HG03439 (cell line): ENCODE data around the gene WDR54.
A peak's percentile ranks its signal among the peaks of the same experiment; 100 is the strongest.
"Not testable (repeated sequence)": the region's sequence is repeated elsewhere in the genome, so short reads cannot be mapped to it uniquely, and the experiment has no call there.

Experiments
- ATAC-seq: cut with Tn5 transposase; IDR thresholded peaks from one replicate; pipeline ENCODE4 v1.9.1; 2021; ENCODE audit warnings: mild to moderate bottlenecking, moderate library complexity; ENCODE audit not compliant: unreplicated experiment

The WDR54 gene

DNA sequence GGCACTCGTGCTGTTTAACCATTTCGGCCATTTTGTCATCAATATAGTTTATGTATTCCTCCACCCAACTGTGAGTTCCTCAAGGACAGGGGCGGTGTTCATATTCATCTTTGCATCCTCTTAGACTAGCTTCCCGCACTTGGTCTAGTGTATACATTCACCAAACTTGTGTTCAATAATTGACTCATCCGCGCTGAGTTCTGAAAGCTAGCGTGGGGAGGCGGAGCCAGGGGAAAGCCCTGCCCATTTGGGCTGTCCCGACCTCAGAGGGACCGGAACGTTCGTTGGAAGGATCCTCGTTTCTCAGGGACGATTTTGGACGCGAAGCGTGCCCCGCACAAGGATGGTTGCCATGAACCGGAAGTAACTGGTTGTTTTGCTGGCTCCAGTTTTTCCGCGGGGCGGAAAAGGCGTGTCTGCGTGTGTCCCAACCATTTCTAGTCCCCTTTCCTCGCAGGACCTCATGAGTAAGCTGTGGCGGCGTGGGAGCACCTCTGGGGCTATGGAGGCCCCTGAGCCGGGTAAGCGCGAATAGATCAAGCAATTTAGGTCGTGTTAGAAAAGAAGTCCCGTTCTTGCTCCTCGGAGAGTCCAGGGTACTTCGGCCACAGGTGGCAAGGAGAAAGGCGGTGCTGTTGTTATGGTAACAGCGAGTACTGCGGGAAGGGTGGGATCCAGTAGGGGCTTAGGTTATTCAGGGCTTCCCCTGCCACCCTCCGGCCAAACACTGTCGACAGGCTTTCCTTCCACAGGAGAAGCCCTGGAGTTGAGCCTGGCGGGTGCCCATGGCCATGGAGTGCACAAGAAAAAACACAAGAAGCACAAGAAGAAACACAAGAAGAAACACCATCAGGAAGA, 33.4 kb downstream of the WDR54 start, which contains the start of gene INO80B:
Gene INO80B (plus strand): TSS at position 434 of the 858 bp plus-strand sequence. CDS start 30 bp downstream, at position 464.
- ATAC-seq, result peak; percentile 41

DNA sequence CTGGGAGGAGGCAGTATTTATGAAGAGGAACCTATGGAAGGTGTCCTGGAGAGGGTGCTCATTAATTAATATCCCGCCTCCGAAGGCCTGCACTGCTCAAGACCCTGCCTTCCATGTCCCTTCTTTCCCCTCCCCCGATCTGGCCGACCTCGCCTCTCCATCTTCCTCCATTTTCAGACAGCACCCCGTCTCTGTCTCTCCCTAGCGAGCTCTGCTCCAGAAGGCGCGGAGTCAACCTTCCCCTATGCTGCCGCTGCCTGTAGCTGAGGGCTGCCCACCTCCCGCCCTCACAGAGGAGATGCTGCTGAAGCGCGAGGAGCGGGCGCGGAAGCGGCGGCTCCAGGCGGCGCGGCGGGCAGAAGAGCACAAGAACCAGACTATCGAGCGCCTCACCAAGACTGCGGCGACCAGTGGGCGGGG, 35.6 kb downstream of the WDR54 start:
- no peak for ATAC-seq

DNA sequence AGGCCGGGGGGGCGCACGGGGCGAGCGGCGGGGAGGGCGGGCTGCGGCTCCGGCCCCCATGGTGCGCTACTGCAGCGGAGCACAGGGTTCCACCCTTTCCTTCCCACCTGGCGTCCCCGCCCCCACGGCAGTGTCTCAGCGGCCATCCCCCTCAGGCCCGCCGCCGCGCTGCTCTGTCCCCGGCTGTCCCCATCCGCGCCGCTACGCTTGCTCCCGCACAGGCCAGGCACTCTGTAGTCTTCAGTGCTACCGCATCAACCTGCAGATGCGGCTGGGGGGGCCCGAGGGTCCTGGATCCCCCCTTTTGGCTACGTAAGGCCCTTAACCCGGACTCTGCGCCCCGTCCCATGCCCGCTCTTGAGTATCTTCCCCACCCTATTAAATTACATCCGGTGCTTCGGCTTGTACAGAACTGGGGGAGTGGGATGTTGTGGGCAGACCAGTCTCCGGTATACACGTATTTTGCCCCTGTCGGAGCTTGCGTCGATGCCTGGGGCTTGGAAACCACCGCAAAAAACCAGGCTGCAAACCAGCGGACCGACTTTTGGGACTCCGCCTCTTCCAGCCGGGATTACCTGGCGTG, 36.1 kb downstream of the WDR54 start:
- peak; percentile 29 for ATAC-seq

DNA sequence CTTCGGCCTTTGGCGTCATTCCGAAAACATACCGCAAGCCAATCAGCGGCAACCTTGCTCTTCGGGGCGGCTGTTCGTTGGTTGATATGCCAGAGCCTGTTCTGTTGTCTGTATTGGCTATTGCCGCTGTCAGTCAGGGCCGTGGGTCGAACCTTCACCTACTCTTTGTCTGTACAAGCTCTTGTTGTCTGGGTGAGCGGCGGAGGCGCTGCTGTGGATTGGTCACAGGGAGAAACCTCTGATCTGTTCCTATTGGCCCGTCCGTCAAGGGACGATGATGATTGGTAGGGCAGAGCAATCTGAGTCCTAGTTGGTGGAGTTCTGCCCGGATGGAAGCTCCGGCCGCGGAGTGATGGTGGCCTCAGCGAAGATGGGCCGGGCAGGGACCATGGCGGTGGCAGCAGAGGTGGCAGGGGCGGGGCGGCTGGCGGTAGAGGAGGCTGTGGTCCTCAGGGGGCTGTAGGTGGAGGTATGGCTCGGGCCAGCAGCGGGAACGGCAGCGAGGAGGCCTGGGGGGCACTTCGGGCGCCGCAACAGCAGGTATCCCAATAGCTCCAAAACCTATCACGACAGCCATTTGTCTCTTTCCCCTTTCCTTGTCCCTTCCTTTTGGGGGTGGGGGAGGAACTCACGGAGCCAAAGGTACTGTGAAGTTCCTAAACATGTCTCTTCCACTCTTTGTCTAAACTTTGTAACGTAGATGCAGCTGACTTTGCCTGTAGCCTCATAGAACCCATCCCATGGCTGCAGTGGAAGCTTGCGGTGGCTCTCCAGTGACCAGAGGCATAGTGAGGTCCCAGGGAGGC, 36.8 kb downstream of the WDR54 start, which contains the start of gene WBP1:
Gene WBP1 (plus strand): TSS at position 307 of the 806 bp plus-strand sequence. CDS start 165 bp downstream, at position 472.
- ATAC-seq, result peak; percentile 85

DNA sequence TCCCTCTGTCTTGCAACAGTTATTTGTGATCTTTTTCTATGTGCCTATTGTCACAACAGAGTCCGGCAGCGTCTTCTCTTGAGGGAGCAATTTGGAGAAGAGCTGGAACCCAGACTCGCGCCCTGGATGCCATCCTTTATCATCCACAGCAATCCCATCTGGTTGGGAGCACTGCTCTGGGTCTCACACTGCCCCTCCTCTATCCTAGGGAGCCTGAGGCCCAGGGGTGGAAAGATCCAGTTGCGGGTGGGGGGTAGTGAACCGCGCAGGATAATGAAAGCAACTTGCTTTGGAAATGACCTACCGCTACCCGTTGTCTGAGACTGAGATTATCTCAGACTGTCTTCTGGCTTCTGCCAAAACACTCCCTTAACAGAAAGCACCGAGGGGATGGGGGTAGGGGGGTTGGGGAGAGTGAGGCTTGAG, 37.4 kb downstream of the WDR54 start:
- no peak for ATAC-seq

DNA sequence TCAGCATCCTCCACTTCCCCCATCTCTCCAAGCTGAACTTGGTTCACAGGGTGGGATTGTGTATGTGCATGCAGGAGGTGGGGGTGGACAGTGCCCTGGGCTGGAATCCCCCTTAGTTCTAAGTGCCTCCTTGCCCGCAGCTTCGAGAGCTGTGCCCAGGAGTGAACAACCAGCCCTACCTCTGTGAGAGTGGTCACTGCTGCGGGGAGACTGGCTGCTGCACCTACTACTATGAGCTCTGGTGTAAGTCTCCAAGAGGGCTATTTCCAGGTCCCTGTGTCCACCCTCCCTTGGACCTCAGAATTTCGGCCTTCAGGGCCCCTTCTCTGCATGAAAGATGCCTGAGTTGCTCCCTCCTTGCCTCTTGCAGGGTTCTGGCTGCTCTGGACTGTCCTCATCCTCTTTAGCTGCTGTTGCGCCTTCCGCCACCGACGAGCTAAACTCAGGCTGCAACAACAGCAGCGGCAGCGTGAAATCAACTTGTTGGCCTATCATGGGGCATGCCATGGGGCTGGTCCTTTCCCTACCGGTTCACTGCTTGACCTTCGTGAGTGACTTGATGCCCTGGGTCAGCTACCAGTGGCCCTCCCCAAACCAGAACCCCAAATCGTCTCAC, 38.1 kb downstream of the WDR54 start:
- ATAC-seq, result not testable (repeated sequence)

DNA sequence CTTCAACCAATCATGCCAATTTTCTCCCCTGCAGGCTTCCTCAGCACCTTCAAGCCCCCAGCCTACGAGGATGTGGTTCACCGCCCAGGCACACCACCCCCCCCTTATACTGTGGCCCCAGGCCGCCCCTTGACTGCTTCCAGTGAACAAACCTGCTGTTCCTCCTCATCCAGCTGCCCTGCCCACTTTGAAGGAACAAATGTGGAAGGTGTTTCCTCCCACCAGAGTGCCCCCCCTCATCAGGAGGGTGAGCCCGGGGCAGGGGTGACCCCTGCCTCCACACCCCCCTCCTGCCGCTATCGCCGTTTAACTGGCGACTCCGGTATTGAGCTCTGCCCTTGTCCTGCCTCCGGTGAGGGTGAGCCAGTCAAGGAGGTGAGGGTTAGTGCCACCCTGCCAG, 38.7 kb downstream of the WDR54 start:
- not testable (repeated sequence) for ATAC-seq

DNA sequence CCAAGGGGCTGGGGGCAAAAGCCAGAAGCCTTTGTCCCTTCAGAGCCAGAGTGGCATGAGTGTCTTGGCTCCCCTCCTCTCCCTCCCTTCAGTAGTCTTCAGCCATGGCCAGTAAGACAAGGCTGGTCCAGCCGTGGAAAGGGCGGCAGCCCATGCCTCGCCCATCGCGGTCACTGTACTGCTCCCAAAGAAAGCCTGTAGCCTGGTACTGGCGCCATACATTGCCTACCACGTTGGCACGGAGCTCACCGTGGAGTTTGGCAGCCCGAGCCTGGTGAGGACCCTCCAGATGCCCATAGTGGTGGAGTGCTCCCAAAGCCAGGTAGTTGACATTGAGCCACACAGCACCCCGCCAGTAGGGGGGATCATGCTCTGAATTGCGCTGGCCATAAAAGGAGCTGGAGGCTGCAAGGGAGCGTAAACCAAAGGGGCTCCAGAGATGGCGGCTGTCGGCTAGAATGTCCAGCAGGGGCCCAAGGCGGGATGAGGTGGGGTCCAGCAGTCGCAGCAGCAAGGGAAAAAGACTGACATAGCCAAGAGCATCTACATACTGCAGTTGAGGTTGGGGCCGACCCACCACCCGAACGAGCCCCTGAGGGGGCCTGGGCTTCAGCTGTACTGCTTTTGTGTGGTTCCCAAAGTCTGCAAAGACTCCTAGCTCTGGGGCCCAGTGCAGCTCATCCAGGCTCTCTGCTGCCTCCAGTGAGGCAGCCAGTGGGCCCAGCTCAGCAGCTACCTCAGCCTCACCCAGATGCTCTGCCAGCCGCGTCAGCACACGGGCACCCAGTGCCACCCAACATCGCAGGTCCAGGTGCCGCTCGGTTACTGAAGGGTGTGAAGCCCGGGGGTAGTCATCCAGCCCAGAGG, 39.9 kb downstream of the WDR54 start:
- ATAC-seq, result no peak

DNA sequence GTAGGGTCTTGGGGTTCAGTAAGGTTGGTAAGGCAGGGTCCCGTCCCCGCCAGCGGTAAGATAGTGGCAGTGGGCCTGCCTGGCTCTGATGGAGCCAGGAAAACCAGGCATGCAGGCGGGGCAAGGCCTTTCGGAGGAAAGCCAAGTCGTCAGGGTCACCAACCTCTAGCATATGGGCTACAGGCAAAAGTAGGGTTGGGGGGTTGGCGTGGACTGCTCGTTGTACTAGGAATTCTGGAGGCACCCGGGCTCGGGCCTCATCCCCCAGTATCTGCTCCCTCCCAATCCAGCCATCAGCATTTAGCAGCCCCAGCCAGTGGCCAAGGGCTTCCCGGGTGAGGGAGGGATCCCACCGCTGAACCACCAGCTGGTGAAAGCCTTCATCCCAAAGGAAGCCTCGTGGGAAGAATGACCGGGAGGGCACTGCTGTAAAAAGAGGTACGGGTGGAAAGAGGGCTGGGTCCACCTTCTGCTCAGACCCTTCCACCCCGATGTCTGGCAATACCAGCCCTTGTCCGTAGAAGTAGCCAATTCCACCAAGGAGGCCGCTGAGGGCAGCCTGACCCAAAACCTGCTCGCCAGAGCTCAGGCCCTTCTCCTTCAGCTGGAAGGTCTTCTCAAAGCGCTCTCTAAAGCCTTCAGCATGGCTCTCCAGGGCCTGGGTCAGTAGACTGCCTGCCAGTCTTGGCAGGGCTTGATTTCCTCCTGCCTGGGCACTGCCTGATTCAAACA, 40.7 kb downstream of the WDR54 start:
- no peak for ATAC-seq

DNA sequence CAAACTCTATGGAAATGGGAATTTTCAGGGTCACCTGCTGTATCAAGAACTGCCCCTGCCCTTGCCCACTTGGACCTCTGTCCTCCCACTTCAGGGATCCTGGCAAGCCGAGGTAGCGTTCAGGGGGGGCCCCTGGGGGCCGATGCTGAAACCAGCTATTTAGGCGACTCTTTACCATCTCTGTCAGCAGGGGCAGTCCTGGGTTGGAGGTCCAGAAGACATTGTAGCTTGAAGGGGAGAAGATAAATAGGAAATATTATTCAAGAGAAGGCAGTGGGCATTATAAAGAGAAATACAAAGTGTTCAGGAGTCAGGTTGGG, 41.2 kb downstream of the WDR54 start:
- ATAC-seq, result no peak

DNA sequence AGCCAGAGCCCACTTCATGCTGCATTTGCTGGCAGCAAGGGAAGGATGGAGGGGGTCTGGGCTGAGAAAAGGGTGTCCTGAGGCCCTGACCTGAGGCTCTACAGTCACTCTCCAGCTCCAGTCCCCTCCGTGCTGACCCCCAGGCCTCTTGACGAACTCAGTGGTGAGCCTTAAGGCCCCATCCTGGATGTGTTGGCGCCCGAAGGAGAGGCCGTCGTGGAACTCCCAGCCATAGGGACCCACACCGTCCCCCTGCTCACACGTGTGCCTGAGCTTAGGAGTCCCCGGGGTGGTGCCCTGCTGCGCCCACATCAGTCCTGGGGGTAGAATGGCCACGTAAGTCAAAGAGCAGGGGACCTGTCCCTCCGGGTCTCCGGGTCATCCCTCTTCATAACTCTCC, 42.9 kb downstream of the WDR54 start:
- ATAC-seq, result no peak

DNA sequence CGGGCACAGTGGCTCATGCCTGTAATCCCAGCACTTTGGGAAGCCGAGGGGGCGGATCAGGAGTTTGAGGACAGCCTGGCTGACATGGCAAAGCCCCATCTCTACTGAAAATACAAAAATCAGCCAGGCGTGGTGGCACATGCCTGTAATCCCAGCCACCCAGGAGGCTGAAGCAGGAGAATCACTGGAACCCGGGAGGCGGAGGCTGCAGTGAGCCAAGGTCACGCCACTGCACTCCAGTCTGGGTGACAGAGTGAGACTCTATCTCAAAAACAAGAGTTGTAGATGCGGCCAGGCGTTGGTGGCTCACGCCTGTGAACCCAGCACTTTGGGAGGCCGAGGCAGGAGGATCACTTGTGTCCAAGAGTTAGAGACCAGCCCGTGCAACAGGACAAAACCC, 49.2 kb downstream of the WDR54 start:
- not testable (repeated sequence) for ATAC-seq

DNA sequence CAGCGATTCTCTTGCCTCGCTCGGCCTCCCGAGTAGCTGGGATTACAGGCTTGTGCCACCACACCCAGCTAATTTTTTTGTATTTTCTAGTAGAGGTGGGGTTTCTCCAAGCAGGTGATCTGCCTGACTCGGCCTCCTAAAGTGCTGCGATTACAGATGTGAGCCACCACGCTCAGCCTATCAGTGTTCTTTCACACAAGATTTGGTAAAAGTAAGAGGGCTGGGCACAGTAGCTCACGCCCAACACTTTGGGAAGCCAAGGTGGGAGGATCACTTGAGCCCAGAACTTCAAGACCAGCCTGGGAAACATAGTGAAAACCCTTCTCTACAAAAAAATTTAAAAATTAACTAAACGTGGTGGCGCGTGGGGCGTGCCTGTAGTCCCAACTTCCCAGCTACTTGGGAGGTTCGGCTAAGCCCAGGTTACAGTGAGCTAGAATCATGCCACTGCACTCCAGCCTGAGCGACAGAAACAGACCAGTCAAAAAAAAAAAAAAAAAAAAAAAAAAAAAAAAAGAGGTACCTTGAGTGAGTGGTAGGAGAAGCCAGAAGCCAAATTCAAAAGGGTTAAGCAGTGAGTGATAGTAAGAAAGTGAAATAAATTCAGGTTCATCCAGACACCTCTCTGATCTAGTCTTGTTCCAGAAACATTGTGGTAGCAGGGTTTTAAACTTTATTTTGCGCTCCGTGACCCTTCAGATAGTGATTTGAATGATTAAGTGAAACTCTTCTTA, 50.0 kb downstream of the WDR54 start:
- no peak for ATAC-seq

DNA sequence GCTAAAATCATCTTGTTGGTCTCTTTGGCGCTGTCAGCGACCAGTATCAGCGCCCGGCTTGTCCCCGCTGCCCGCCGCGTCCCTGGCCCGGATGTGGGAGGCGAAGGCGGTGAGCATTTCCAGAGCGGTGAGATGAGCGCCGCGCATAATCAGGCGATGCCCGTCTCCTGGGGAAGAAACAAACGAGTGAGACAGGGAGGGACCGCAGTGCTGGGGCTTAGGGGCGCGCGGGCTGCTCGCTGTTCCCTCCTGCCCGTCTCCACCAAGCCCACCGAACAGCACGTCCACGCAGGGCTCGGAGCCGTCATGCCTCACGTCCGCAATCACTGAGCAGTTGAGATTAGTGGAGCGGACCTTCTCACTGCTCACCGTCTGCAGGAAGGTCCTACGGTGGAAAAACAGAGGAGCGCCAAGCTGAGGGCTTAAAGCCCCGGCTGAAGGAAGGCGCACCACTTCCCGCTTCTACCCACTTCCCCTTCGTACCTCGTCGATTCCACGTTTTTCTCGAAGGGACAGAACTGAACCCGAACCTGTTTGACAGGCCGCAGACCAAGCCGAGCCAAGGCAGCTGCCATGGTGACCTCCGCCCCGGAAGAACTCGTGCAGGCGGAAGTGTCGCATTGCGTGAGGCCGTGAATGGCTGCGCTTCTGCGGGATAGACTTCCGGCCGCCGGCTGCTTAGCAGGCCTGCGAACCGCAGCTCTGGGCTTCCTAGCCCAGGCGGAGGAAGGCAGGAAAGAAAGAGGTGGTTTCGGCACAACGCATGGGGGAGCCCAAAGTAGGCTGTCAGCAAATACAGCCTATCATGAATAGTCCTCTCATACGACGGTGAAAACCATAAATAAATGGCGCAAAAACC, 50.8 kb downstream of the WDR54 start, which contains the start of gene MRPL53:
Gene MRPL53 (minus strand): TSS at position 595 of the 859 bp plus-strand sequence. CDS start 20 bp downstream, at position 575.
- peak; percentile 89 for ATAC-seq

DNA sequence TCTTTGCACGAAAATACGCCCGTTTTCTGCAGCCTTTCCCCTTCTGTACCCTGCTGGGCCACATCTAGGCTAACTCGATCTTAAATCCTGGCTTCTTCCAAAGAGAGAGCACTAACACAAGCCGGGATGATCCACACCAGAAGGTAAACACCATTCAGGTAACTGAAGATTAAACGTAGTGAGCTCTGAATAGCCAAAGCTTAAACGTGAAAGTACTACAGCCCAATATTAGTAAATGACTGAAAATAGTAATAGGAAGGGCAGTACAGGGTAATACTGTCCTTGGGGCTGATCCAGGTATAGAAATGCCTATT, 51.4 kb downstream of the WDR54 start:
- ATAC-seq, result peak; percentile 2

DNA sequence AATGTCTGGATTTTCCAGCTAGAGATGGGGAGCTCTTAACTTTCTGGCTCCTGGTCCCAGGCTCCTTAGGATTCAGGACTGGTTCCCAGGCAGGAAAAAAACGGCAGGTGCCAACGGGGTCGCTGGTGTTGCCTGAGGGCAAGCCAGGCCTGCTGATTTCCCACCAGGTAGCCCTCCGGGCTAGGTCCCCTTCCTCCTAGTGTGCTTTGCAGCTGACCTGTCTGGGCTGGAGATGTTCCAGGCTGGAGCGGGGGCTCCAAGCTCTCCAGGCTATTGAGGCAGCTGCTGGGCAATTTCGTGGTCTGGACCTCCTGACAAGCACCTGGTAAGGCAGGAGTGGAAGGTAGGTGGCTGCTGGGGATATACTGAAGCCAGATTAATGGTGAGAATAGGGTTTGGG, 53.0 kb downstream of the WDR54 start:
- ATAC-seq, result no peak

DNA sequence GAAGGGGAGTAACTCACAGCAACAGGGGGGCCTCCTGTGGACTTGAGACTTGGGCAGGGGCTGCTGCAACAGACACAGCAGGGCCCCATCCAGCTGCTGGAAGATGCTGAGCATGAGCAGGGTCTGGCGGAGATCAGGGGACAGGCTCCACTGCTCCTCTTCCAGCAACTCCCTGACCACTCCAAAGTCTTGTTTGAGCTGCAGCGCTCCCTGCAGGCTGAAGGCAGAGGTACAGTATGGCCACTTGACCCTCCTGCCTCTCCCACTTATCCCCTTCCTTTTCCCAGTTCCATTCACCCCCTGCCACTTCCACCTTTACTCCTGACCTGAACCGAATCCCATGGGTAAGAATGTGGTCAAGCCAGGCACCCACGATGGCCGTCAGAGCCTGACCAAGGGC, 53.4 kb downstream of the WDR54 start:
- ATAC-seq, result no peak
